Calu3 (cell line): ENCODE results near the gene ARL4A. TPM values are rescaled to one million over a fixed set of nuclear protein-coding genes. Genes with fewer than 3 reads are reported as not detected.

Experiments
- BruUV-seq: library from RNA; stranded (reverse); fragments of 400-500 nt; replicated peaks from 2 replicates; lab custom pipeline; 2021; lab: Mats Ljungman, UMichigan
- CTCF ChIA-PET: fragments of 300-600 bp; sonication (Branson Sonifier 250); formaldehyde crosslinking; loops from one replicate; lab custom pipeline; 2022; ENCODE audit warnings: antibody characterized with exemption; lab: Charles Lee
- DNase-seq: peaks from one replicate; pipeline ENCODE4 v3.0.0; 2022
- H3K27ac Mint-ChIP-seq: one replicate; pipeline ENCODE4 v1.8.0; 2022; ENCODE audit warnings: mixed read lengths; ENCODE audit not compliant: unreplicated experiment
- H3K27me3 Mint-ChIP-seq: one replicate; pipeline ENCODE4 v1.8.0; 2022; ENCODE audit warnings: mixed read lengths; ENCODE audit not compliant: unreplicated experiment
- H3K36me3 Mint-ChIP-seq: one replicate; pipeline ENCODE4 v1.8.0; 2022; ENCODE audit warnings: mild to moderate bottlenecking, moderate library complexity, mixed read lengths; ENCODE audit not compliant: insufficient read depth, unreplicated experiment
- H3K4me1 Mint-ChIP-seq: one replicate; pipeline ENCODE4 v1.8.0; 2022; ENCODE audit warnings: mild to moderate bottlenecking, low read depth, mixed read lengths; ENCODE audit not compliant: unreplicated experiment
- H3K4me3 Mint-ChIP-seq: one replicate; pipeline ENCODE4 v1.8.0; 2022; ENCODE audit warnings: mild to moderate bottlenecking, low read depth, moderate library complexity, mixed read lengths; ENCODE audit not compliant: unreplicated experiment
- H3K9me3 Mint-ChIP-seq: one replicate; pipeline ENCODE4 v1.8.0; 2022; ENCODE audit warnings: low read depth, mixed read lengths; ENCODE audit not compliant: unreplicated experiment
- CTCF ChIP-seq: fragments of 200-600 bp; IDR thresholded peaks from one replicate; pipeline ENCODE4 v1.8.0; 2022; ENCODE audit warnings: antibody characterized with exemption; ENCODE audit not compliant: unreplicated experiment
- intact Hi-C: fragments of 100-400 bp; cut with micrococcal nuclease; formaldehyde crosslinking; loops from one replicate; pipeline ENCODE4 v1.10.0; 2022; ENCODE audit not compliant: unreplicated experiment
- total RNA-seq: library from RNA; stranded (reverse); gene quantifications from 2 replicates; pipeline ENCODE4 v1.2.3, GENCODE V29; 2022

The ARL4A gene
- total RNA-seq, 1 experiment from 2014 or later: 31.9 TPM

DNA sequence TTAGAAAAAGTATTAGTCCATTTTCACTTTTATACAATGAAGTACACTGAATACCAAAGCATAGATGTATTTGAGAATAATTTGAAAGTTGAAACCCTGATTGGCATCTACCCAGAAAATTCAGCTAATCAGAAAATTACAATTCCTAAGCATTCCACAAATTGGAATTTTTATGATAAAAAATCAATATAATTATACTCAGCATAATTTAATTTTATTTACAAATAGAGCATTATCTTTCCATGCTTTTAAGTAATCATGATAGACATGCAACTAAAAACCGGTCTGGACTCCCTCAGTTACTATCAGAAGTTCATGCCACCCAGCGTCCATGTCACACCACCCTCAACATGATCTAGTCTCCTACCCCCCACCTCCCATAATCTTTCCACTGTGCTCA, 50.4 kb downstream of the ARL4A start:
- TF ChIP-seq CTCF: no peak
- H3K27ac Mint-ChIP-seq: no peak overlapping the region
- H3K4me3 Mint-ChIP-seq: no peak overlapping the region
- H3K27me3 Mint-ChIP-seq: no peaks in the 10 kb centered on the region
- H3K9me3 Mint-ChIP-seq: no peaks in the 10 kb centered on the region
- intact Hi-C loops: no loop called here
- H3K4me1 Mint-ChIP-seq: peaks cover 36% of the 10 kb centered on the region
- CTCF ChIA-PET: interaction anchor here (0.6 kb wide), 1 partner anchor 12 kb away, joined by 3 read pairs; no protein-coding TSS in a partner anchor
- DNase-seq: no peak
- no peaks in the 10 kb centered on the region for H3K36me3 Mint-ChIP-seq
- no TSS peak for BruUV-seq

- no peak for DNase-seq
- no TSS peak for BruUV-seq
- TF ChIP-seq CTCF: no peak
- Mint-ChIP-seq H3K4me3 (no peak overlapping the region), H3K27me3 (no peaks in the 10 kb centered on the region), H3K36me3 (no peaks in the 10 kb centered on the region), H3K9me3 (no peaks in the 10 kb centered on the region), H3K27ac (no peak overlapping the region), H3K4me1 (peaks cover 36% of the 10 kb centered on the region)
- intact Hi-C loops: no loop called here
- CTCF ChIA-PET: interaction anchor here (1.0 to 1.2 kb wide), 2 partner anchors 10 to 194 kb away, joined by 3 read pairs; no protein-coding TSS in a partner anchor
These were observed 51.2 kb downstream of the ARL4A start for GRCh38 chr7:12738665-12739064.

Other genes with a start within 250 kb of the ARL4A start
- gene SCIN, start 116.9 kb upstream of the ARL4A start, total RNA-seq: 22.6 and 28.3 TPM in 2 replicates